ENCODE data around the gene GTF2I. TPM values are rescaled to one million over a fixed set of nuclear protein-coding genes. Genes with fewer than 3 reads are reported as not detected.

Gene GTF2I
- total RNA-seq, 1 donor from 2014 or later = 391 TPM

GRCh38 chr7:74619235-74619860, 38.2 kb upstream of the GTF2I start:
- Mint-ChIP-seq H3K27ac (ENCODE audit: unreplicated experiment) (no peak overlapping the region), H3K4me3 (ENCODE audit: unreplicated experiment) (no peak overlapping the region), H3K9me3 (ENCODE audit: unreplicated experiment) (peaks cover 6% of the 10 kb centered on the region), H3K36me3 (ENCODE audit: unreplicated experiment) (no peaks in the 10 kb centered on the region), H3K4me1 (ENCODE audit: low read depth, unreplicated experiment) (peaks cover 11% of the 10 kb centered on the region), H3K27me3 (ENCODE audit: unreplicated experiment) (peaks cover 3% of the 10 kb centered on the region)
- no peak for DNase-seq
- no peak for TF ChIP-seq CTCF (IDR thresholded peaks at IDR 0.05; ENCODE audit: partially characterized antibody, unreplicated experiment)

DNA sequence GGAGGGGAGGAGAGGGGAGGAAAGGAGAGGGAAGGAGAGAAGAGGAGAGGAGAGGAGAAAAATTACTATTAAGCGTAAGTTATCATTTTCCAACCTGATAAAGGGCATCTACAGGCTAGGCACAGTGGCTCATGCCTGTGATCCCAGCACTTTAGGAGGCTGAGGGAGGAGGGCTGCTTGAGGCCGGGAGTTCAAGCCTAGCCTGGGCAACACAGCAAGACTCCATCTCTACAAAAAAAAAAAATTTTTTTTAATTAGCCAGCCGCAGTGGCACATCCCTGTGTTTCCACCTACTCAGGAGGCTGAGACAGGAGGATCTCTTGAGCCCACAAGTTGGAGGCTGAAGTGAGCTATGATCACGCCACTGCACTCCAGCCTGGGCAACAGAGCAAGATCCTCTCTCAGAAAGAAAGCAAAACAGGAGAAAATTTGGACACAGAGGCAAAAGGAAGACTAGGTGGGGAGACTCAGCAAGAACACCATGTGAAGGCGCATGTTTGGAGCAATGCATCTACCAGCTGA, 35.2 kb upstream of the GTF2I start:
- no peak overlapping the region for H3K27ac Mint-ChIP-seq (ENCODE audit: unreplicated experiment)

DNA sequence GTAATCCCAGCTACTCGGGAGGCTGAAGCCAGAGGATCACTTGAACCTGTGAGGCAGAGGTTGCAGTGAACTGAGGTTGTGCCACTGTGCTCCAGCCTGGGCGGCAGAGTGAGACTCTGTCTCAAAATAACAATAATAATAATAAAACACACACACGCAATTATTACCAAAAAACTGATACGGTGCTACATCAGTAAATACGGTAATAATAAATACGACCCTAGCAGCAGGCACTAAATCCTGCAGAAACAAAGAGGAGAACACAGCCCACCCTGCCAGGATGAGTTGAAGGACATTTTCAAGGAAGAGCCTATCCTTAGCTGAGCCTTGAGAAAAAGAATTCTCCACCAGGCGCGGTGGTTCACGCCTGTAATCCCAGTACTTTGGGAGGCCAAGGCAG, 34.4 kb upstream of the GTF2I start:
- Mint-ChIP-seq H3K27ac (ENCODE audit: unreplicated experiment) (no peak overlapping the region), H3K4me1 (ENCODE audit: low read depth, unreplicated experiment) (peaks cover 11% of the 10 kb centered on the region), H3K4me3 (ENCODE audit: unreplicated experiment) (no peak overlapping the region), H3K36me3 (ENCODE audit: unreplicated experiment) (no peaks in the 10 kb centered on the region), H3K27me3 (ENCODE audit: unreplicated experiment) (no peaks in the 10 kb centered on the region), H3K9me3 (ENCODE audit: unreplicated experiment) (peaks cover 4% of the 10 kb centered on the region)
- no peak for DNase-seq
- no peak for TF ChIP-seq CTCF (IDR thresholded peaks at IDR 0.05; ENCODE audit: partially characterized antibody, unreplicated experiment)

More for the DNA sequence above, 35.2 kb upstream of the GTF2I start:
- Mint-ChIP-seq H3K4me1 (ENCODE audit: low read depth, unreplicated experiment) (peaks cover 7% of the 10 kb centered on the region), H3K4me3 (ENCODE audit: unreplicated experiment) (no peak overlapping the region), H3K9me3 (ENCODE audit: unreplicated experiment) (peaks cover 4% of the 10 kb centered on the region), H3K36me3 (ENCODE audit: unreplicated experiment) (no peaks in the 10 kb centered on the region), H3K27me3 (ENCODE audit: unreplicated experiment) (no peaks in the 10 kb centered on the region)
- DNase-seq = no peak
- no peak for TF ChIP-seq CTCF (IDR thresholded peaks at IDR 0.05; ENCODE audit: partially characterized antibody, unreplicated experiment)

GRCh38 chr7:74625446-74625845, 32.1 kb upstream of the GTF2I start:
- Mint-ChIP-seq H3K4me3 (ENCODE audit: unreplicated experiment) (no peak overlapping the region), H3K36me3 (ENCODE audit: unreplicated experiment) (no peaks in the 10 kb centered on the region), H3K9me3 (ENCODE audit: unreplicated experiment) (peaks cover 4% of the 10 kb centered on the region), H3K4me1 (ENCODE audit: low read depth, unreplicated experiment) (peaks cover 13% of the 10 kb centered on the region), H3K27me3 (ENCODE audit: unreplicated experiment) (peaks cover 2% of the 10 kb centered on the region), H3K27ac (ENCODE audit: unreplicated experiment) (no peak overlapping the region)
- no peak for DNase-seq
- no peak for TF ChIP-seq CTCF (IDR thresholded peaks at IDR 0.05; ENCODE audit: partially characterized antibody, unreplicated experiment)

GRCh38 chr7:74627661-74628411, 29.7 kb upstream of the GTF2I start:
- Mint-ChIP-seq H3K27me3 (ENCODE audit: unreplicated experiment) (peaks cover 2% of the 10 kb centered on the region), H3K36me3 (ENCODE audit: unreplicated experiment) (no peaks in the 10 kb centered on the region), H3K9me3 (ENCODE audit: unreplicated experiment) (peaks cover 4% of the 10 kb centered on the region), H3K4me3 (ENCODE audit: unreplicated experiment) (peak overlapping the region; percentile 72), H3K27ac (ENCODE audit: unreplicated experiment) (peak overlapping the region; percentile 99), H3K4me1 (ENCODE audit: low read depth, unreplicated experiment) (peaks cover 13% of the 10 kb centered on the region)
- TF ChIP-seq CTCF (IDR thresholded peaks at IDR 0.05; ENCODE audit: partially characterized antibody, unreplicated experiment) = no peak
- DNase-seq = peak; percentile 32
